Left ventricle myocardium inferior (tissue), 1 donor: Measurements from ENCODE around the gene OGFOD3. TPM values are rescaled to one million over a fixed set of nuclear protein-coding genes. Genes with fewer than 3 reads are reported as not detected.

Experiments
- DNase-seq: peaks from one replicate; pipeline ENCODE4 v3.0.0-alpha.2; 2020
- H3K27ac ChIP-seq: fragments of 200-600 bp; replicated peaks from 2 replicates; pipeline ENCODE4 v1.8.0; 2021
- H3K27me3 ChIP-seq: fragments of 200-600 bp; 2 replicates; pipeline ENCODE4 v1.8.0; 2021; ENCODE audit warnings: low read depth
- H3K36me3 ChIP-seq: fragments of 200-600 bp; 2 replicates; pipeline ENCODE4 v1.8.0; 2021
- H3K4me1 ChIP-seq: fragments of 200-600 bp; 2 replicates; pipeline ENCODE4 v1.8.0; 2021
- H3K4me3 ChIP-seq: fragments of 200-600 bp; 2 replicates; pipeline ENCODE4 v1.8.0; 2021; ENCODE audit warnings: mild to moderate bottlenecking, moderate library complexity
- H3K9me3 ChIP-seq: fragments of 200-600 bp; replicated peaks from 2 replicates; pipeline ENCODE4 v1.8.0; 2021
- intact Hi-C: fragments of 100-400 bp; cut with micrococcal nuclease; formaldehyde crosslinking; loops from one replicate; pipeline ENCODE4 v1.11.0; 2022
- total RNA-seq: library from RNA; stranded (reverse); fragmentation: NEBNext Ultra II Directional; extraction: Animal tissue kit (Norgen Biotek cat#: 25700); gene quantifications from one replicate; pipeline ENCODE4 v1.2.1, GENCODE V29; 2021
- TF ChIP-seq, protein P1 (sequence below): fragments of 200-600 bp; IDR thresholded peaks from 2 replicates; pipeline ENCODE4 v1.8.0; 2021; ENCODE audit warnings: antibody characterized with exemption, mild to moderate bottlenecking, borderline replicate concordance
- donor health status: DM: no; HTN: yes; CAD: no; lungs with severe emphysema.

OGFOD3 gene
- total RNA-seq, 1 donor from 2014 or later = 28.0 TPM

DNA sequence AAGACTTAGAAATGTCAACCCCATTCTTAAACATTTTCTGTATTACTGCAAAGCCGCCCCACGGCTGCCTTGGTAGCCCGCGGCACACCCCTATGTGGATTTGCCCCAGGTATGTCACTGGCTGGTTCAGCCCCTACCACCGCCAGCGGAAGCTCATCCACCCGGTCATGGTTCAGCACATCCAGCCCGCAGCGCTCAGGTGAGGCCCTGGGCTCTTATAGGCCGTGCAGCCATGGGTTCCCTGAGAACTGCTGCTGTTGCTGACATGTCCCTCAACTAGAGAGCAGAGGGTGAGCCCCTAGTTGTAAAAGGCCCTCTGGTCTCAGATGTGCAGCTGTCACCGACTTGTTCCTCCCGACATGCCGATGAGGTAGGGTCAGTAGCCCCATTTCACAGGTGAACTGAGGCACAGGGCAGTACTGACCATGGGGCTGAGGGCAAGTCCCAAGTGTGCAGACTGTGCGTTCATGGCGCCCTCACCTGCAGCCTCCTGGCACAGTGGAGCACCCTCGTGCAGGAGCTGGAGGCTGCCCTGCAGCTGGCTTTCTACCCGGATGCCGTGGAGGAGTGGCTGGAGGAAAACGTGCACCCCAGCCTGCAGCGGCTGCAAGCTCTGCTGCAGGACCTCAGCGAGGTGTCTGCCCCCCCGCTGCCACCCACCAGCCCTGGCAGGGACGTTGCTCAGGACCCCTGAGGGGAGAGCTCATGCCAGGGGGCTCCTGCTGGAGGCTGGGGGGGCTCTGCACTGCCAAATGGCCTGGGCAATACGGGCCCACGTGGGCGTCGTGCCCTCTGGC, 23.5 kb upstream of the OGFOD3 start:
- H3K36me3 ChIP-seq = peaks cover 34% of the 10 kb centered on the region
- H3K4me1 ChIP-seq = peaks cover 15% of the 10 kb centered on the region
- no peaks in the 10 kb centered on the region for H3K9me3 ChIP-seq
- H3K27me3 ChIP-seq = no peaks in the 10 kb centered on the region
- TF ChIP-seq, protein P1, sequence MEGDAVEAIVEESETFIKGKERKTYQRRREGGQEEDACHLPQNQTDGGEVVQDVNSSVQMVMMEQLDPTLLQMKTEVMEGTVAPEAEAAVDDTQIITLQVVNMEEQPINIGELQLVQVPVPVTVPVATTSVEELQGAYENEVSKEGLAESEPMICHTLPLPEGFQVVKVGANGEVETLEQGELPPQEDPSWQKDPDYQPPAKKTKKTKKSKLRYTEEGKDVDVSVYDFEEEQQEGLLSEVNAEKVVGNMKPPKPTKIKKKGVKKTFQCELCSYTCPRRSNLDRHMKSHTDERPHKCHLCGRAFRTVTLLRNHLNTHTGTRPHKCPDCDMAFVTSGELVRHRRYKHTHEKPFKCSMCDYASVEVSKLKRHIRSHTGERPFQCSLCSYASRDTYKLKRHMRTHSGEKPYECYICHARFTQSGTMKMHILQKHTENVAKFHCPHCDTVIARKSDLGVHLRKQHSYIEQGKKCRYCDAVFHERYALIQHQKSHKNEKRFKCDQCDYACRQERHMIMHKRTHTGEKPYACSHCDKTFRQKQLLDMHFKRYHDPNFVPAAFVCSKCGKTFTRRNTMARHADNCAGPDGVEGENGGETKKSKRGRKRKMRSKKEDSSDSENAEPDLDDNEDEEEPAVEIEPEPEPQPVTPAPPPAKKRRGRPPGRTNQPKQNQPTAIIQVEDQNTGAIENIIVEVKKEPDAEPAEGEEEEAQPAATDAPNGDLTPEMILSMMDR = no peak
- no peak overlapping the region for H3K4me3 ChIP-seq
- DNase-seq = no peak
- H3K27ac ChIP-seq = no peak overlapping the region
- intact Hi-C loops = no loop called here

DNA sequence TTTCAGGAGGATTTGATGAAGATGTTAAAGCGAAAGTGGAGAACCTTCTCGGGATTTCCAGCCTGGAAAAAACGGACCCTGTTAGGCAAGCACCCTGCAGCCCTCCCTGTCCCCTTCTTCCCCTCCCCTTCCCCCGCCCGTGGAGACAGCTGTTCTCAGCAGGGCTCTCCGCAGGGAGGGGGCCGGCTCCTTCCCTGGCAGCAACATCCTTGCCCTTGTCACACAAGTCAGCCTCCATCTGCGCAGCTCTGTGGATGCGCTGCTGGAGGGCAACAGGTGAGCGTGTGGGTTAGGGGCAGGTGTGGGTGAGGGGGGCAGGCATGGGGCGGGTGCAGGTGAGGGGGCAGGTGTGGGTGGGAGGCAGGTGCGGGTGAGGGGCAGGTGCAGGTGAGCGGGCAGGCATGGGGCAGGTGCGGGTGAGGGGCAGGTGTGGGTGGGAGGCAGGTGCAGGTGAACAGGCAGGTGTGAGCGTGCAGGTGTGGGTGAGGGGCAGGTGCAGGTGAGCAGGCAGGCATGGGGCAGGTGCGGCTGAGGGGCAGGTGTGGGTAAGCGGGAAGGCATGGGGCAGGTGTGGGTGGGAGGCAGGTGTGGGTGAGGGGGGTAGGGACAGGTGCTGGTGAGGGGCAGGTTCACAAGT, 22.7 kb upstream of the OGFOD3 start:
- DNase-seq = no peak
- peaks cover 35% of the 10 kb centered on the region for H3K36me3 ChIP-seq

DNA sequence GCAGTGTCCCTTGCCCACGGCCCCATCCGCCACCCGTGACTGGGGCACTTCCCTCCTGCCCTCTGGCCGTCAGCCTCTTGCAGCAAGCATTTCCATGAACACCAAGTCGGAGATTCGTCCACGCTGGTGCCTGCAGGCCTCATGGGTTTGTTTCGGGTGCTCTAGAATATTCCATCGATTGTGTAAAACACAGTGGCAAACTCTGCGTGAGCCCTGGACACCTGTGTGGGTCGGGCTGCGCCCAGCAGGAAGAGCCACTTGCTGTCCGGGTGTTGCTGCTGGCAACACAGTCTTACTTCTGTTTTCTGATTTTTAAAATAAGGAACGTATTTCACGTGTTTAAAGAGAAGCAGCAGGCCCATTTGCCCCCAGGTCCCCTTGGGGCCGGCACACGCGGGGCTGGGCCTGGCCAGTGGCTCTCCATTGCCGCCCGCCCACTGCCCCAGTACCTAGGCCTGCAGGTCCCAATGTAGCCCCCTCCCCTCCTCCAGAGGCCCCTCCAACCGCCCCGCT, 22.1 kb upstream of the OGFOD3 start:
- intact Hi-C loops = no loop called here
- Histone ChIP-seq H3K9me3 (no peaks in the 10 kb centered on the region), H3K27me3 (no peaks in the 10 kb centered on the region), H3K36me3 (peaks cover 41% of the 10 kb centered on the region), H3K4me3 (no peak overlapping the region), H3K27ac (no peak overlapping the region), H3K4me1 (peaks cover 6% of the 10 kb centered on the region)
- DNase-seq = no peak
- TF ChIP-seq, protein P1 = no peak

More for the DNA sequence above, 22.7 kb upstream of the OGFOD3 start:
- Histone ChIP-seq H3K27ac (no peak overlapping the region), H3K9me3 (no peaks in the 10 kb centered on the region), H3K27me3 (no peaks in the 10 kb centered on the region), H3K4me3 (no peak overlapping the region), H3K4me1 (peaks cover 12% of the 10 kb centered on the region)
- intact Hi-C loops = no loop called here
- TF ChIP-seq, protein P1 = no peak

DNA sequence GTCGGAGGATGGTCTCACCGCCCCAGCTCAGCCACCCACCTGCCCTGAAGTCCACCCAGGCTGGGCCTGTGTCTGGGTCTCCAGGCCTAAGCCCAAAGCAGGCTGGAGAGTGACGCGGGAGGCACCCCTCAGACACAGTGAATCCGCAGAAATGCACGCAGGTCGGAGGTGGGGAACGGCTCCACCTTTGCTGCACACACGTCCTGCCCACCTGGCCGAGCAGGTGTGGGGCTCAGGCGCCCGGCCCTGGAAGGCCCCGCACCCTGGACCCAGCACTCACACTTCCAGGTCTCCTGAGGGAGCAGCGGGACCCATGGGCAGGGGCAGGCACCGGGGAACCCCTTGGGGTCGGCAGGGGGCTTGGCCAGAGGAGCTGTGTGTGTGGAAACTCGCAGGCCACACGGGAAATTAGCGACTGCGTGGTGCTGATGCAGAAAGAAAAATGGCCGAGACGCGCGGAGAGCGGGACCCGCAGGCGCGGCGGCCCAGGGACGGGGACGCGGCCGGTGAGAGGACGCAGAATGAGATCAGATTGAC, 21.5 kb upstream of the OGFOD3 start:
- intact Hi-C loops = no loop called here
- Histone ChIP-seq H3K4me3 (no peak overlapping the region), H3K4me1 (no peaks in the 10 kb centered on the region), H3K27ac (no peak overlapping the region), H3K36me3 (peaks cover 38% of the 10 kb centered on the region), H3K27me3 (no peaks in the 10 kb centered on the region), H3K9me3 (no peaks in the 10 kb centered on the region)
- no peak for DNase-seq
- TF ChIP-seq, protein P1 = no peak

DNA sequence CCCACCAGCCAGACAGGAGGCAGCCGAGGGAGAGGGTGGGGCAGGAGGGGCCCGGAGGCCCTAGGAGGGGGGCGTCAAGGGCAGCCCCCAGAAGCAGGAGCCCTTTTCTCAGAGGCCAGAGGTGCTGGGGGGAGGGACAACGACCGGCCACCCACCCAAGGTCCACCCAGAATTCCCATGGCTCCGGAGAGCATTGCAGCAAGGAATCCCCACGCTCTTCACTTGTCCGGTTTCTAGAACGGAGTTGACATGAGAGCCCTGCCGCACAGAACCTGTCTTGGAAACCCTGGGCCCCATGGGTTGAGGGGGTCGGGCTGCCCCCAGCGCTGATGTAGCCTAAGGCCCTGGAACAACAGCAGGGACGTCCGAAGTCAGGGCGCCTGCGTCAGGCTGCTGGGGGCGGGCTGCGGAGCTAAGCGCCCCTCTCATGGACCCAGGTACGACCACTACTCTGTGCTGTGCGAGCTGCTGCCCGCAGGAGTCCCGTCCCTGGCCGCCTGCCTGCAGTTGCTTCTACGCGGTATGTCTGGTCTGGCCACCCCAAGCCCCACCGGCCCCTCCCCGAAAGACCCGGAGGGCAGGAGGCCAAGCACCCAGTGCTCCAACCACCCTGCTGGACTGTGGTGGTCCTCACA, 20.9 kb upstream of the OGFOD3 start:
- DNase-seq = no peak
- no peak overlapping the region for H3K27ac ChIP-seq
- no peak overlapping the region for H3K4me3 ChIP-seq
- H3K9me3 ChIP-seq = no peaks in the 10 kb centered on the region
- peaks cover 35% of the 10 kb centered on the region for H3K36me3 ChIP-seq
- no peaks in the 10 kb centered on the region for H3K27me3 ChIP-seq
- intact Hi-C loops = no loop called here
- TF ChIP-seq, protein P1 = no peak
- H3K4me1 ChIP-seq = no peaks in the 10 kb centered on the region
